ENCODE data around the gene RER1.

- TF ChIP-seq CTCF (conservative IDR thresholded peaks at IDR 0.05 in 1 of 2, IDR thresholded peaks at IDR 0.05 in 1 of 2; ENCODE audit: extremely low read depth in 1 of 2, insufficient read depth in 1 of 2, low read depth in 1 of 2, low read length in 2 of 2) (no peak), EZH2 (IDR thresholded peaks at IDR 0.05; ENCODE audit: borderline replicate concordance, low read length) (no peak)
These were observed 34.9 kb downstream of the RER1 start for GRCh38 chr1:2426540-2426939.
